HCT116 (cell line): ENCODE results near the gene NAPB. TPM values are rescaled to one million over a fixed set of nuclear protein-coding genes. Genes with fewer than 3 reads are reported as not detected.

Experiments
- ATAC-seq: fragments of 200-7000 bp; cut with Tn5 transposase; 2 replicates; pipeline ENCODE4 v1.9.1; 2020; ENCODE audit warnings: mild to moderate bottlenecking, moderate library complexity
- BruUV-seq: library from RNA; stranded (reverse); fragments of 400-500 nt; replicated peaks from 2 replicates; lab custom pipeline; 2021; lab: Mats Ljungman, UMichigan
- CTCF ChIA-PET: fragments of 300-600 bp; sonication (Branson Sonifier 250); formaldehyde crosslinking; loops from one replicate; lab custom pipeline; 2021; ENCODE audit warnings: antibody characterized with exemption; lab: Charles Lee
- POLR2A ChIA-PET: fragments of 300-600, 350-600 bp; sonication (Branson Sonifier 250); formaldehyde crosslinking; loops from one replicate; lab custom pipeline; 2021; ENCODE audit warnings: antibody characterized with exemption; lab: Charles Lee
- RAD21 ChIA-PET, 2 experiments: fragments of 300-600 bp; sonication (Branson Sonifier 250); formaldehyde crosslinking; loops; one replicate each; lab custom pipeline; 2023; ENCODE audit warnings: low total read pairs in 2 of 2; ENCODE audit not compliant: uncharacterized antibody in 2 of 2, unreplicated experiment in 2 of 2, low non-redundant PET in 1 of 2; lab: Charles Lee
- DNase-seq: peaks from one replicate; pipeline ENCODE4 v3.0.0-alpha.2; 2010; ENCODE audit warnings: low read depth, low spot score
- H2AFZ ChIP-seq: fragments of 200-600 bp; shearing (Covaris generic), sonication (generic); 2 replicates; pipeline ENCODE4 v1.6.1; 2017; ENCODE audit warnings: low read depth, mixed run types, mixed read lengths, antibody characterized with exemption, low read length; ENCODE audit not compliant: poor library complexity, severe bottlenecking
- H3K27ac ChIP-seq: 2 replicates; pipeline ENCODE4 v1.5.1; 2012; ENCODE audit warnings: low read depth, low read length
- H3K27me3 ChIP-seq: fragments of 200-600 bp; sonication (generic); 2 replicates; pipeline ENCODE4 v1.6.1; 2016; ENCODE audit warnings: mixed run types, low read length, mixed read lengths; ENCODE audit not compliant: insufficient read depth
- H3K36me3 ChIP-seq, 2 experiments: fragments of 200-500 bp in 1 of 2; fragments of 200-600 bp in 1 of 2; sonication (Bioruptor generic) in 1 of 2; sonication (generic) in 1 of 2; 2 replicates each; pipeline versions ENCODE4 v1.5.1 to v1.6.1; 2014 to 2016; ENCODE audit warnings: low read length in 2 of 2, inconsistent platforms in 1 of 2, mixed read lengths in 1 of 2, mixed run types in 1 of 2; ENCODE audit not compliant: insufficient read depth in 2 of 2, control insufficient read depth in 1 of 2
- H3K4me1 ChIP-seq, 2 experiments: fragments of 200-600 bp in 1 of 2; sonication (generic) in 1 of 2; 2 replicates each; pipeline versions ENCODE4 v1.5.1 to v1.6.1; 2012 to 2017; ENCODE audit warnings: low read length in 2 of 2, inconsistent platforms in 1 of 2, mild to moderate bottlenecking in 1 of 2, mixed read lengths in 1 of 2, mixed run types in 1 of 2, moderate library complexity in 1 of 2; ENCODE audit not compliant: insufficient read depth in 2 of 2, control insufficient read depth in 1 of 2
- H3K4me2 ChIP-seq: fragments of 200-600 bp; sonication (generic); 2 replicates; pipeline ENCODE4 v1.6.1; 2017; ENCODE audit warnings: mixed run types, low read length, mixed read lengths
- H3K4me3 ChIP-seq, 2 experiments: fragments of 200-600 bp in 1 of 2; sonication (generic) in 1 of 2; replicated peaks in 1 of 2; 2 replicates each; pipeline ENCODE4 v1.5.1; 2011 to 2016; ENCODE audit warnings: low read length in 2 of 2, control low read depth in 1 of 2, low read depth in 1 of 2, mild to moderate bottlenecking in 1 of 2, mixed read lengths in 1 of 2, mixed run types in 1 of 2
- H3K79me2 ChIP-seq: fragments of 200-600 bp; sonication (generic); 2 replicates; pipeline ENCODE4 v1.6.1; 2017; ENCODE audit warnings: mild to moderate bottlenecking, mixed run types, low read length, moderate library complexity, mixed read lengths; ENCODE audit not compliant: insufficient read depth
- H3K9ac ChIP-seq: fragments of 200-600 bp; sonication (generic); 2 replicates; pipeline ENCODE4 v1.6.1; 2016; ENCODE audit warnings: low read length, mixed read lengths
- H3K9me2 ChIP-seq: fragments of 200-600 bp; sonication (generic), shearing (Covaris generic); 2 replicates; pipeline ENCODE4 v1.6.1; 2017; ENCODE audit warnings: mixed run types, mild to moderate bottlenecking, moderate library complexity; ENCODE audit not compliant: insufficient read depth
- H3K9me3 ChIP-seq, 2 experiments: fragments of 200-500 bp in 1 of 2; fragments of 200-600 bp in 1 of 2; sonication (Bioruptor generic) in 1 of 2; sonication (generic) in 1 of 2; 2 replicates each; pipeline ENCODE4 v1.6.1; 2014 to 2017; ENCODE audit warnings: low read length in 2 of 2, mixed read lengths in 2 of 2, inconsistent platforms in 1 of 2, low read depth in 1 of 2, mild to moderate bottlenecking in 1 of 2, mixed run types in 1 of 2, moderate library complexity in 1 of 2; ENCODE audit not compliant: control insufficient read depth in 1 of 2, insufficient read depth in 1 of 2
- H4K20me1 ChIP-seq: fragments of 200-600 bp; sonication (generic), shearing (Covaris generic); 2 replicates; pipeline ENCODE4 v1.6.1; 2017; ENCODE audit warnings: mixed run types, mild to moderate bottlenecking, moderate library complexity; ENCODE audit not compliant: insufficient read depth
- RAD21 ChIP-seq: IDR thresholded peaks from 2 replicates; pipeline ENCODE4 v1.6.1; 2012; ENCODE audit warnings: low read depth, mild to moderate bottlenecking
- TCF7L2 ChIP-seq: IDR thresholded peaks from 2 replicates; pipeline ENCODE4 v1.7.0; 2011; ENCODE audit warnings: borderline replicate concordance, inconsistent platforms; ENCODE audit not compliant: insufficient read depth, insufficient read length; ENCODE audit errors: extremely low read depth
- intact Hi-C: fragments of 100-400 bp; cut with micrococcal nuclease; formaldehyde crosslinking; loops from 2 replicates; pipeline ENCODE4 v1.10.0; 2022
- total RNA-seq: library from RNA; stranded (reverse); gene quantifications from one replicate; pipeline ENCODE4 v1.2.1, GENCODE V29; 2021; ENCODE audit not compliant: unreplicated experiment
- TF ChIP-seq, protein P1 (sequence below), 3 experiments: fragments of 200-600 bp in 1 of 3; sonication (generic) in 1 of 3; IDR thresholded peaks in 2 of 3; conservative IDR thresholded peaks in 1 of 3; 2 replicates each; pipeline ENCODE4 v1.5.1; 2012 to 2017; ENCODE audit warnings: low read depth in 2 of 3, low read length in 2 of 3, antibody characterized with exemption in 1 of 3, borderline replicate concordance in 1 of 3, control low read depth in 1 of 3, mild to moderate bottlenecking in 1 of 3, mixed read lengths in 1 of 3, mixed run types in 1 of 3, moderate library complexity in 1 of 3; ENCODE audit not compliant: insufficient read depth in 1 of 3
- TF ChIP-seq, protein P2 (sequence below): IDR thresholded peaks from 2 replicates; pipeline ENCODE4 v1.6.1; 2012; ENCODE audit warnings: low read depth

Gene NAPB
- total RNA-seq, 1 experiment from 2014 or later: 7.9 TPM

DNA sequence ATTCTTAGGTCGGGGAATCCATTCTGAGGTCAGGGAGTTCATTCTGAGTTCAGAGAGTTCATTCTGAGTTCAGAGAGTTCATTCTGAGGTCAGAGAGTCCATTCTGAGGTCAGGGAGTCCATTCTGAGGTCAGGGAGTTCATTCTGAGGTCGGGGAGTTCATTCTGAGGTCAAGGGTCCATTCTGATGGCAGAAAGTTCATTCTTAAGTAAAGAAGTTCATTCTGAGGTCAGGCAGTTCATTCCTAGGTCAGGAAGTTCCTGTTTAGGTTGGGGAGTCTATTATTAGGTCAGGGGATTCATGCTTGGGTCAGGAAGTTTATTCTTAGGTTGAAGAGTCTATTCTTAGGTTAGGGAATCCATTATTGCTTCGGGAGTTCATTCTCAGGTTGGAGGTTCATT, 87.2 kb downstream of the NAPB start:
- ATAC-seq (no peak), DNase-seq (no peak)
- no peaks in the 10 kb centered on the region for H3K79me2 ChIP-seq
- H3K27me3 ChIP-seq: peaks cover 18% of the 10 kb centered on the region; the same call in 1 of the 2 replicates
- no TSS peak for BruUV-seq
- H3K9me2 ChIP-seq: no peaks in the 10 kb centered on the region
- H3K4me1 ChIP-seq: no peaks in the 10 kb centered on the region
- intact Hi-C loops: no loop called here
- no peaks in the 10 kb centered on the region for H3K36me3 ChIP-seq
- H2AFZ ChIP-seq: no peak overlapping the region
- TF ChIP-seq, protein P1, sequence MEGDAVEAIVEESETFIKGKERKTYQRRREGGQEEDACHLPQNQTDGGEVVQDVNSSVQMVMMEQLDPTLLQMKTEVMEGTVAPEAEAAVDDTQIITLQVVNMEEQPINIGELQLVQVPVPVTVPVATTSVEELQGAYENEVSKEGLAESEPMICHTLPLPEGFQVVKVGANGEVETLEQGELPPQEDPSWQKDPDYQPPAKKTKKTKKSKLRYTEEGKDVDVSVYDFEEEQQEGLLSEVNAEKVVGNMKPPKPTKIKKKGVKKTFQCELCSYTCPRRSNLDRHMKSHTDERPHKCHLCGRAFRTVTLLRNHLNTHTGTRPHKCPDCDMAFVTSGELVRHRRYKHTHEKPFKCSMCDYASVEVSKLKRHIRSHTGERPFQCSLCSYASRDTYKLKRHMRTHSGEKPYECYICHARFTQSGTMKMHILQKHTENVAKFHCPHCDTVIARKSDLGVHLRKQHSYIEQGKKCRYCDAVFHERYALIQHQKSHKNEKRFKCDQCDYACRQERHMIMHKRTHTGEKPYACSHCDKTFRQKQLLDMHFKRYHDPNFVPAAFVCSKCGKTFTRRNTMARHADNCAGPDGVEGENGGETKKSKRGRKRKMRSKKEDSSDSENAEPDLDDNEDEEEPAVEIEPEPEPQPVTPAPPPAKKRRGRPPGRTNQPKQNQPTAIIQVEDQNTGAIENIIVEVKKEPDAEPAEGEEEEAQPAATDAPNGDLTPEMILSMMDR (IDR thresholded peaks at IDR 0.05 in 2 of 3, conservative IDR thresholded peaks at IDR 0.05 in 1 of 3; ENCODE audit: borderline replicate concordance in 1 of 3, insufficient read depth in 1 of 3, low read depth in 2 of 3, low read length in 2 of 3): no peak
- TF ChIP-seq, protein P2, sequence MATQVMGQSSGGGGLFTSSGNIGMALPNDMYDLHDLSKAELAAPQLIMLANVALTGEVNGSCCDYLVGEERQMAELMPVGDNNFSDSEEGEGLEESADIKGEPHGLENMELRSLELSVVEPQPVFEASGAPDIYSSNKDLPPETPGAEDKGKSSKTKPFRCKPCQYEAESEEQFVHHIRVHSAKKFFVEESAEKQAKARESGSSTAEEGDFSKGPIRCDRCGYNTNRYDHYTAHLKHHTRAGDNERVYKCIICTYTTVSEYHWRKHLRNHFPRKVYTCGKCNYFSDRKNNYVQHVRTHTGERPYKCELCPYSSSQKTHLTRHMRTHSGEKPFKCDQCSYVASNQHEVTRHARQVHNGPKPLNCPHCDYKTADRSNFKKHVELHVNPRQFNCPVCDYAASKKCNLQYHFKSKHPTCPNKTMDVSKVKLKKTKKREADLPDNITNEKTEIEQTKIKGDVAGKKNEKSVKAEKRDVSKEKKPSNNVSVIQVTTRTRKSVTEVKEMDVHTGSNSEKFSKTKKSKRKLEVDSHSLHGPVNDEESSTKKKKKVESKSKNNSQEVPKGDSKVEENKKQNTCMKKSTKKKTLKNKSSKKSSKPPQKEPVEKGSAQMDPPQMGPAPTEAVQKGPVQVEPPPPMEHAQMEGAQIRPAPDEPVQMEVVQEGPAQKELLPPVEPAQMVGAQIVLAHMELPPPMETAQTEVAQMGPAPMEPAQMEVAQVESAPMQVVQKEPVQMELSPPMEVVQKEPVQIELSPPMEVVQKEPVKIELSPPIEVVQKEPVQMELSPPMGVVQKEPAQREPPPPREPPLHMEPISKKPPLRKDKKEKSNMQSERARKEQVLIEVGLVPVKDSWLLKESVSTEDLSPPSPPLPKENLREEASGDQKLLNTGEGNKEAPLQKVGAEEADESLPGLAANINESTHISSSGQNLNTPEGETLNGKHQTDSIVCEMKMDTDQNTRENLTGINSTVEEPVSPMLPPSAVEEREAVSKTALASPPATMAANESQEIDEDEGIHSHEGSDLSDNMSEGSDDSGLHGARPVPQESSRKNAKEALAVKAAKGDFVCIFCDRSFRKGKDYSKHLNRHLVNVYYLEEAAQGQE: no peak
- TF ChIP-seq TCF7L2 (no peak), RAD21 (no peak)
- H3K4me2 ChIP-seq: no peak overlapping the region
- ChIA-PET POLR2A (no interaction called here), CTCF (no interaction called here), RAD21 (no interaction called here)
- H3K9ac ChIP-seq: no peak overlapping the region
- no peak overlapping the region for H3K27ac ChIP-seq
- H3K9me3 ChIP-seq: no peaks in the 10 kb centered on the region
- no peaks in the 10 kb centered on the region for H4K20me1 ChIP-seq
- no peak overlapping the region for H3K4me3 ChIP-seq
